CD1c-positive myeloid dendritic cell (primary cell): Measurements from ENCODE around the gene PADI4.
A peak's percentile ranks its signal among the peaks of the same experiment; 100 is the strongest.

ENCODE experiments used
- DNase-seq: peaks from one replicate; pipeline ENCODE4 v3.0.0-alpha.2; 2016; ENCODE audit errors: extremely low spot score

PADI4 gene

GRCh38 chr1:17348593-17349234 lies 40.7 kb downstream of the PADI4 start:
- DNase-seq, result peak; percentile 32

- no peak for DNase-seq
Observed at GRCh38 chr1:17350083-17350482, 42.1 kb downstream of the PADI4 start.

- DNase-seq, result no peak
Observed at GRCh38 chr1:17350928-17351446, 43.0 kb downstream of the PADI4 start.

GRCh38 chr1:17351598-17352324 lies 43.8 kb downstream of the PADI4 start:
- no peak for DNase-seq

GRCh38 chr1:17352419-17352909 lies 44.5 kb downstream of the PADI4 start:
- DNase-seq, result no peak

- no peak for DNase-seq
Observed at GRCh38 chr1:17355898-17356297, 47.9 kb downstream of the PADI4 start.

- no peak for DNase-seq
Observed at GRCh38 chr1:17356387-17357026, 48.5 kb downstream of the PADI4 start.

- DNase-seq, result no peak
Observed at GRCh38 chr1:17358557-17358956, 50.6 kb downstream of the PADI4 start.

GRCh38 chr1:17359031-17359430 lies 51.0 kb downstream of the PADI4 start:
- no peak for DNase-seq

GRCh38 chr1:17359808-17360207 lies 51.8 kb downstream of the PADI4 start:
- no peak for DNase-seq

GRCh38 chr1:17360272-17360956 lies 52.4 kb downstream of the PADI4 start:
- DNase-seq, result no peak

GRCh38 chr1:17361687-17362086 lies 53.7 kb downstream of the PADI4 start:
- no peak for DNase-seq

- no peak for DNase-seq
Observed at GRCh38 chr1:17363351-17363750, 55.4 kb downstream of the PADI4 start.

GRCh38 chr1:17363771-17364170 lies 55.8 kb downstream of the PADI4 start:
- DNase-seq, result no peak

- DNase-seq, result peak; percentile 68
Observed at GRCh38 chr1:17365293-17365692, 57.3 kb downstream of the PADI4 start.

GRCh38 chr1:17369466-17369865 lies 61.5 kb downstream of the PADI4 start:
- DNase-seq, result no peak

GRCh38 chr1:17370618-17371017 lies 62.6 kb downstream of the PADI4 start:
- no peak for DNase-seq

GRCh38 chr1:17371896-17372295 lies 63.9 kb downstream of the PADI4 start, which contains the start of gene PADI6:
Gene PADI6 (plus strand): TSS chr1:17372196. CDS start chr1:17372246, 50 bp downstream.
- no peak for DNase-seq

GRCh38 chr1:17372955-17373354 lies 65.0 kb downstream of the PADI4 start:
- DNase-seq, result no peak

GRCh38 chr1:17375651-17376050 lies 67.7 kb downstream of the PADI4 start:
- DNase-seq, result no peak

- DNase-seq, result no peak
Observed at GRCh38 chr1:17377325-17377953, 69.4 kb downstream of the PADI4 start.
